ENCODE data around the gene MAT2B.
A peak's percentile ranks its signal among the peaks of the same experiment; 100 is the strongest.

The MAT2B gene

DNA sequence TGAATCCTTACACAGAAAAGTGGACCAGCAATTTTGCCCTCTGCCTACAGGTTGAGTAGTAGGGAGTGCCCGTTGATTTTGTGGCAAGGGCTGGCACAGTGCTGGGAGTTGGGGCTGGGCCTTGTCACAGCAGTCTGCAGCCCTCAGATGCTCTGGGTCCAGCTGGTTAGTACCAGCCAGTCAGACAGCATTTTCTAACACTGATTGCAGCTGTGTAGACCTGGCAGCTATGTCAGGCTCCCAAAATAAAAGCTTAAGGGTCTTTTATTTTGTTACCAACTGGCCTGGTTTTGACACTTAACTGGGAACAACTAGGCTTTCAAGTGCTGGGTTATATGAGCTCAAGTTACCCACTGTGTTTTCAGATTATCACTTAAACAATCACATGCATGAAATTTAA lies 57.7 kb downstream of the MAT2B start:
- no peak for DNase-seq

DNA sequence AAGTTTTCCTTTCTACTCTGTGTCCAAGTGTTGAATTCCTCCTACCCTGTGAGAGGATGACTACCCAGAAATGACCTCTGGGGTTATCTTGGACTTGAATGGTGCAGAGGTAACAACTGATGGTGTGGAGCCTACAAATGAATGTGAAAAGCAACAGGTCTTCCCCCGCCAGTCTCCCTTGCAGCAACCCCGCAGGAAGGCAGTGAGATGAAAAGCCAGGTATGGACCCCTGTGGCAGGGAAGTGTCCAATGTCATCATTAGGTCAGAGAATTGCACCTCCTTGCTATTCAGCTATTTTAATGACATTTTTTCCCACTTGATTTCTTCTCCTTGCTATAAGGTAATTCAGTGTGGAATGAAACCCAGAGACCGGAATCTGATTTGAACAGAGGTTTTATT lies 58.5 kb downstream of the MAT2B start:
- DNase-seq: no peak

GRCh38 chr5:163564321-163564938 lies 59.0 kb downstream of the MAT2B start:
- peak; percentile 67 for DNase-seq

- no peak for DNase-seq
Measured at GRCh38 chr5:163565492-163565891, 60.1 kb downstream of the MAT2B start.

- DNase-seq: no peak
Measured at GRCh38 chr5:163565931-163566608, 60.7 kb downstream of the MAT2B start.

DNA sequence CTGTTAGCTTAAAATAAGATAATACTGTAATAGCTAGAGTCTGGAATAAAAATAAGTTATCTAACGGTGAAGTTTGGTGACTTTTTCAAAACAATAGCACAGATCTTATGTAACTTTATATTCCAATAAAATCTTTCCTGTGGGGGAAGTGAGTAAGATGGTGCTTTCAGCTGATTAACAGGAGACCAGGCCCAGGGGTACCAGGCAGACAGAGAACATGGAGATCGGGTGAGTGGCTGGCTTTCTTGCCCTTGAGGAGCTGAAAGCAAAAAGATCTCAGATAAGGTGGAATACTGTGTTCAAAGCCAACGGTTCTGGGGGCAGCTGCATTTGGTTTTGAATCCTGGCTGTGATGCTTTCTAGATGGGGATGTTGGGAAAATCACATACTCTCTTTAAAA lies 61.3 kb downstream of the MAT2B start:
- DNase-seq: no peak

DNA sequence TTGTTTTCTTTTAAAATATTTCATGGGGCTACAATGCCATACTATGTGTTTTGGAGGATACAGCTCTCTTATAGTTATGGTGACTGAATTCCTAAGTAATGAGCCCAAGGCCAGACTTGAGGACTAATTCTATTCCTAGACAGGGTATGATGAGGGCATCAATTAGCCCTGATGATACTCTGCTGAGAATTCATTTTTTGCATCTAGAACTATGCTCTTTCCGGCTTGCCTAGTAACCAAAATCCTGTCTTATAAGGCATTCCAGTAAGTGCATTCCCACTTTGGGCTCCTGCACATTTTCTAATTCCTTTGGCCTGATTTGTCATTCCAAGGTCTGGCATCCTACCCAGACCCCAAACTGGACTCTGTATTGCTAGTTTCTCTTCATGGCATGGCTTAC lies 62.4 kb downstream of the MAT2B start:
- no peak for DNase-seq

All from NCI-H2171 treated with DMSO at 0.1 percent for 48 hours (cell line).